Measurements from ENCODE around the gene CAMKV. TPM values are rescaled to one million over a fixed set of nuclear protein-coding genes. Genes with fewer than 3 reads are reported as not detected.
A peak's percentile ranks its signal among the peaks of the same experiment; 100 is the strongest.

The CAMKV gene
- total RNA-seq, 2 experiments from 2014 or later: 0.39 to 0.43 TPM

GRCh38 chr3:49865198-49865784 lies 4.4 kb downstream of the CAMKV start:
- no peak for DNase-seq
- no peak overlapping the region for H3K27ac Mint-ChIP-seq
- no peaks in the 10 kb centered on the region for H3K36me3 Mint-ChIP-seq
- no peak overlapping the region for H3K4me3 Mint-ChIP-seq
- H3K4me1 Mint-ChIP-seq (ENCODE audit: low read depth): peaks cover 3% of the 10 kb centered on the region
- POLR2A ChIA-PET: no interaction called here
- intact Hi-C loops (cut with micrococcal nuclease): no loop called here
- peaks cover 23% of the 10 kb centered on the region for H3K27me3 Mint-ChIP-seq
- CTCF ChIA-PET: interaction anchor here (1.0 kb wide), 1 partner anchor 26 kb away, joined by 3 read pairs; no protein-coding TSS in a partner anchor
- H3K9me3 Mint-ChIP-seq: no peaks in the 10 kb centered on the region

DNA sequence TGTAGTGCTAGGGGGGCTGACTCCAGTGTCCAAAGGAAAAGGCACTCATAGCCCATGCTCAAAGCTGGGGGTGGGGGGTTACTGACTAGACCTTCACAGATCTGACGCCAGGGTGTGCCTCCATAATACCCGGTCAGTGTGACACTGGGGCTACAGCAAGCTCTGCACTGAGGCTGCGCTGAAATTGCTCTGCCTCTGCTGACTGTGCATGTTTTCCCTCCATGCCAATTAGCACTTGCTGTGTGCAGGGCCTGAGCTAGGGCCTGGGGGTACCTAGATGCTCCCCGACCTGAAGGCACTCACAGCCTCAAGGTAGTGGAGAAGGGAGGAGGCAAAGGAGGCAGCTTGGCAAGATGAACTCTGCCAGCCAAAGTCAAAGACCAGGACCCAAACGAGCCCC lies 5.2 kb downstream of the CAMKV start:
- Mint-ChIP-seq H3K27ac (no peak overlapping the region), H3K9me3 (no peaks in the 10 kb centered on the region), H3K36me3 (no peaks in the 10 kb centered on the region), H3K27me3 (peaks cover 22% of the 10 kb centered on the region), H3K4me1 (ENCODE audit: low read depth) (peaks cover 3% of the 10 kb centered on the region), H3K4me3 (no peak overlapping the region)
- POLR2A ChIA-PET: no interaction called here
- intact Hi-C loops (cut with micrococcal nuclease): no loop called here
- DNase-seq: no peak
- CTCF ChIA-PET: interaction anchor here (1.0 kb wide), 1 partner anchor 26 kb away, joined by 3 read pairs; no protein-coding TSS in a partner anchor

DNA sequence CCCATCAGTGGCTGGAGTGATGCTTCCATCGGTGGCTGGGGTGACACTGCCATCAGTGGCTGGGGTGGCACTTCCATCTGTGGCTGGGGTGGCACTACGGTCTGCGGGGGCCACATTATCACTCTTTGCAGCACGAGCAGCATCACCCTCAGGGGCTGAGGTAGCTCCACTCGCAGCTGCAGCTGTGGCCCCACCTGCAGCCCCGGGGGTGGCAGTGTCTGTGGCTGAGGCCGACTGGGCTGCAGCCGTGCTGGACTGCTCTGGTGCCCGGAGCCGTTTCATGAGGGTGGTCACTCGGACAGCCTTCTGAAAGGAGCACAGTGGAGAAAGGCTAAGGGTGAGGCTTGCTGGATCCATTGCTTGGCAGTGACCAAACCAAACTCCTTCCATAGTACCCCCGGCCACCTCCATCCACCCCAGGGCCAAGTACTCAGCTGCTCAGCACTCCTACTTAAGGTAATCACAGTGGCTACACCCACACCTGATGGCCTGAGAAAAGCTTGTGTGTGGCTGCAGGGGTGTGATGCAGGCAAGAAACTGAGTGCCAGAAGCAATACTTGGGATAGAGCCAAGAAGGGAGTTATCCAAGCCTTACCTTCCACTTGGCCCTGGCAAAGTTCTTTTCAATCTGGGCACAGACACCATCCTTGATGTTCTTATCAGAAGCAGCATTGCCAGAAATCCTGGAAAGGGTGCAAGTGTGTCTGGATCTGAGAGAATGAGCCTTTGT lies 10.0 kb downstream of the CAMKV start:
- no peak overlapping the region for H3K27ac Mint-ChIP-seq
- intact Hi-C loops (cut with micrococcal nuclease): loop anchor here (5.0 kb wide), 2 partner anchors 72 to 142 kb away; partner anchors contain the start of genes AMIGO3 and IP6K1
- no peaks in the 10 kb centered on the region for H3K36me3 Mint-ChIP-seq
- ChIA-PET POLR2A (no interaction called here), CTCF (no interaction called here)
- peaks cover 13% of the 10 kb centered on the region for H3K4me1 Mint-ChIP-seq (ENCODE audit: low read depth)
- no peaks in the 10 kb centered on the region for H3K9me3 Mint-ChIP-seq
- DNase-seq: no peak
- H3K27me3 Mint-ChIP-seq: peaks cover 4% of the 10 kb centered on the region
- no peak overlapping the region for H3K4me3 Mint-ChIP-seq

DNA sequence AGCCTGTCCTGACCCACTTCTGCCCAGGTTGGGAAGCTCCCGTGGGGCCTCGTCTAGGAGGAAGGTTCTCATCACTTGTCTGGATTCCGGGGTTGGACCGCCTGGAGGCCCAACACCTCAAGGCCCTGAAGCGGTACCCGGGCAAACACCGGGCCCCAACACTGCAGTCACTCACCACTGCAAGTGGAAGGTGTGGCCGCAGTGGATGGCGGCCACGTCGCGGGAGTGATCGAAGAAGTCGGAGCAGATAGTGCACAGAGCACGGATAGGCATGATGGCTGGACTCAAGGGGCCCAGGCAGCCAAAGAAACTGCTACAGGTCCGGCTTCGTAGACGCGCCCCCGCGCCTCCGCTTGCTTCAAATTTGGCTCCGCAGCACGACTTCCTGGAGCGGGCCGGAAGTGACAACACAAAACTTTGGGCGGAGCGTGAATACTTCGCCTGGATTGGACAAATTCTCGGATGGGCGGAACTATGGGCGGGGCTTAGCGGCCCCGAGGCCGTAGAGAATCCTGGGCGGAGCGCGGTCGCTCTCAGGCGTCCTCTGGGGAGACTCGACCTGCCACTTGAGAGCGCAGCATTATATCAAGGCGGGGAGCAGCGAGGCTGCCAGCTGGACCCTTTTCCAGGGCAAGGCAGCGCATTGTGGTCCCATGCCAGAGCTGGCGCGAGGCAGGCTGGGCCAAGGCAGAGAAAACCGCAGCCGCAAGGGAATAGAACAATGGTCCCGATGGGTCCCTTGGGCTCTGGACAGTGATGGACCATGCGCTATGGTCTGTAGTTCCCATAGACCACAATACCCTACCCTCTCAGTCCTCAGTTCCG lies 13.3 kb downstream of the CAMKV start, which contains the start of gene TRAIP:
TRAIP (minus strand) TSS at position 384 of the 825 bp plus-strand sequence; CDS start at position 273, 111 bp downstream.
- DNase-seq: peak; percentile 96
- no peaks in the 10 kb centered on the region for H3K27me3 Mint-ChIP-seq
- ChIA-PET POLR2A (no interaction called here), CTCF (interaction anchor here (1.0 to 3.1 kb wide), 3 partner anchors 15 to 54 kb away, joined by 5 to 14 read pairs (median 10); partner anchors contain the start of gene INKA1)
- intact Hi-C loops (cut with micrococcal nuclease): loop anchor here (1.0 to 5.0 kb wide), 3 partner anchors 50 to 139 kb away; partner anchors contain the start of genes AMIGO3 and IP6K1
- H3K9me3 Mint-ChIP-seq: no peaks in the 10 kb centered on the region
- H3K27ac Mint-ChIP-seq: peak within 1 kb of the TSS; percentile 72
- peaks cover 13% of the 10 kb centered on the region for H3K4me1 Mint-ChIP-seq (ENCODE audit: low read depth)
- peak within 1 kb of the TSS; percentile 97 for H3K4me3 Mint-ChIP-seq
- no peaks in the 10 kb centered on the region for H3K36me3 Mint-ChIP-seq

DNA sequence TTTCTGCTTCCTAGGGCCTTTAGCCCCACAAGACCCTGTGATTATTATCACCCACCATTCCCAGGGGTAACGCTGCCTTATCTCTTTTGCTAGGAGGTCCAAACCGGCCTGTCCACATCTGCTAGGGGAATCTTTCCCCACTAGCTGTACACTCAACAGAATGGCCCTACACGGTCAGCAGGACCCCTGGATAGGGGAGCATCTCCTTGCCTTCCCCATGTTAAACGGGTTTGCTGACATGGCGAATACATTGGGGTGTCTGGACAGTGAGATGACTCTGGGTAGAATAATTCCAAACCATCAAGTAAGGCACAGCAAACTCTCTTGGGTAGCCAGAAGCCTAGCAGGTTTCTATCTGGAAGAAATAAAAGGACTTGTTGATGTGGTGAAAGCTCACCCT lies 14.0 kb downstream of the CAMKV start:
- peak overlapping the region; percentile 97 for H3K4me3 Mint-ChIP-seq
- POLR2A ChIA-PET: no interaction called here
- DNase-seq: no peak
- no peaks in the 10 kb centered on the region for H3K36me3 Mint-ChIP-seq
- H3K27ac Mint-ChIP-seq: peak overlapping the region; percentile 72
- H3K4me1 Mint-ChIP-seq (ENCODE audit: low read depth): peaks cover 13% of the 10 kb centered on the region
- intact Hi-C loops (cut with micrococcal nuclease): loop anchor here (1.0 to 5.0 kb wide), 3 partner anchors 51 to 138 kb away; partner anchors contain the start of genes AMIGO3 and IP6K1
- CTCF ChIA-PET: interaction anchor here (2.6 to 3.1 kb wide), 2 partner anchors 17 to 53 kb away, joined by 10 to 14 read pairs; partner anchors contain the start of gene INKA1
- no peaks in the 10 kb centered on the region for H3K27me3 Mint-ChIP-seq
- no peaks in the 10 kb centered on the region for H3K9me3 Mint-ChIP-seq

DNA sequence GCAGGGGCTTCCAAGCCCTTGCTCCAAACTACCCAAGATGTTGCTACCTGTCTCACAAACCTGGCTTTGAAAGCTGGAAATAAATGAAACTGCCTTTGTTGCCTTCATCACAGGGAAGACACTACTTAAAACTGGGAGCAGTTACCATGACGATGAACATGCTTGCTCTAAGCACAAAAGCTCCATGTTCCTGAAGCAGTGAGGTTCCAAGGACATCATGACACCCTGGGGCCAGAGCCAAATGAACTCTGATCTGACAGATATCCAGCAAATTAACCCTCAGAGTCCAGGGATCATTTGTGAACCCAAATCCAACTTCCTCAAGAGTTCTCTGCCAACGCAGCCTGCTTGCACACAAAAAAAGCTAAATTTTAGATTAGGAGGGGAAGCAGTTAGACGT lies 24.0 kb downstream of the CAMKV start:
- CTCF ChIA-PET: interaction anchor here (0.8 to 7.0 kb wide), 3 partner anchors 9 to 44 kb away, joined by 3 to 50 read pairs (median 5); partner anchors contain the start of genes CDHR4 and INKA1
- H3K36me3 Mint-ChIP-seq: peaks cover 7% of the 10 kb centered on the region
- H3K4me1 Mint-ChIP-seq (ENCODE audit: low read depth): no peaks in the 10 kb centered on the region
- H3K4me3 Mint-ChIP-seq: no peak overlapping the region
- no peak overlapping the region for H3K27ac Mint-ChIP-seq
- intact Hi-C loops (cut with micrococcal nuclease): no loop called here
- DNase-seq: no peak
- POLR2A ChIA-PET: no interaction called here
- no peaks in the 10 kb centered on the region for H3K27me3 Mint-ChIP-seq
- no peaks in the 10 kb centered on the region for H3K9me3 Mint-ChIP-seq

GRCh38 chr3:49844464-49845183 lies 25.1 kb downstream of the CAMKV start:
- POLR2A ChIA-PET: no interaction called here
- H3K27me3 Mint-ChIP-seq: no peaks in the 10 kb centered on the region
- H3K36me3 Mint-ChIP-seq: peaks cover 7% of the 10 kb centered on the region
- CTCF ChIA-PET: interaction anchor here (2.0 to 7.0 kb wide), 2 partner anchors 9 to 43 kb away, joined by 5 to 50 read pairs; partner anchors contain the start of genes CDHR4 and INKA1
- DNase-seq: no peak
- H3K4me3 Mint-ChIP-seq: no peak overlapping the region
- H3K27ac Mint-ChIP-seq: no peak overlapping the region
- intact Hi-C loops (cut with micrococcal nuclease): no loop called here
- no peaks in the 10 kb centered on the region for H3K9me3 Mint-ChIP-seq
- no peaks in the 10 kb centered on the region for H3K4me1 Mint-ChIP-seq (ENCODE audit: low read depth)

DNA sequence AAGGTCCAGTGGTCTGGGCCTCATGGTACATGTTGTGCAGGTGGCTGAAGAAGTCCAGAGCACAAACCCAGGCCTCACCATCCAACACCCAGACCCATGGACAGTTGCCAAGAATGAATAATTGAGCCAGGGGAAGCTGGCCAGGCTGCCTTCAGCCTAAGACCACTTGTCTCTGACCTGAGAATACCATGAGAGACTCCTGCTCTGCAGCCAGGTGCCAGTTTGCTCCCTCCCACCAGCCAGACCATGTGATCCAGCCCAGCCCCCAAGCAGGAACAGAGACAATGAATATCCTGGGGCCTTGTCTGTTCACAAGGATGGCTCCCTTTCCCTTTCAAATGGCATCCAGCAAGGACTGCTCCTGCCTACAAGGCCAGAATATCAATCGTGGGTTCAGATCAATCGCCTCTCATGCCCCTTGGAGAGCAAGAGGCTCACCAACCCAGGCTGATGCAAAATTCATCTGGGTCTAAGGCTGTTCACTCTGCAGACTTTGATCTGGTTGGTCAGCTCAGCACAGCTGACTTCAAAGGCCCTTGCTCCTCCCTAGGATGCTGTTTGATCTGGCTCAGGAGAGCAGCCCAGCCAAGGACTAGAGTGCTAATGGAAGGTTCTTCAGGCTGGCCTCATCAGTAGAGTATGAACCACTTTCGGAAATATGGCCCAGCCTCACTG lies 26.7 kb downstream of the CAMKV start:
- intact Hi-C loops (cut with micrococcal nuclease): no loop called here
- H3K4me3 Mint-ChIP-seq: no peak overlapping the region
- H3K36me3 Mint-ChIP-seq: peaks cover 9% of the 10 kb centered on the region
- H3K4me1 Mint-ChIP-seq (ENCODE audit: low read depth): peaks cover 1% of the 10 kb centered on the region
- ChIA-PET CTCF (interaction anchor here (7.0 kb wide), 1 partner anchor 42 kb away, joined by 50 read pairs; the partner anchor contains the start of genes CDHR4 and INKA1), POLR2A (no interaction called here)
- no peaks in the 10 kb centered on the region for H3K9me3 Mint-ChIP-seq
- no peaks in the 10 kb centered on the region for H3K27me3 Mint-ChIP-seq
- no peak overlapping the region for H3K27ac Mint-ChIP-seq
- DNase-seq: no peak

- Mint-ChIP-seq H3K9me3 (no peaks in the 10 kb centered on the region), H3K4me3 (no peak overlapping the region), H3K36me3 (peaks cover 9% of the 10 kb centered on the region), H3K4me1 (ENCODE audit: low read depth) (peaks cover 1% of the 10 kb centered on the region), H3K27me3 (no peaks in the 10 kb centered on the region), H3K27ac (no peak overlapping the region)
- intact Hi-C loops (cut with micrococcal nuclease): no loop called here
- no peak for DNase-seq
- ChIA-PET POLR2A (interaction anchor here (0.6 kb wide), 1 partner anchor 24 kb away, joined by 10 read pairs; no protein-coding TSS in a partner anchor), CTCF (interaction anchor here (0.9 to 7.0 kb wide), 4 partner anchors 15 to 141 kb away, joined by 3 to 50 read pairs (median 4); partner anchors contain the start of genes CDHR4 and INKA1)
Observed at GRCh38 chr3:49841806-49842205, 27.9 kb downstream of the CAMKV start.

GRCh38 chr3:49841126-49841696 lies 28.5 kb downstream of the CAMKV start:
- H3K27me3 Mint-ChIP-seq: no peaks in the 10 kb centered on the region
- POLR2A ChIA-PET: interaction anchor here (0.6 kb wide), 1 partner anchor 23 kb away, joined by 10 read pairs; no protein-coding TSS in a partner anchor
- peak; percentile 22 for DNase-seq
- no peak overlapping the region for H3K27ac Mint-ChIP-seq
- peaks cover 8% of the 10 kb centered on the region for H3K36me3 Mint-ChIP-seq
- peaks cover 1% of the 10 kb centered on the region for H3K4me1 Mint-ChIP-seq (ENCODE audit: low read depth)
- no peaks in the 10 kb centered on the region for H3K9me3 Mint-ChIP-seq
- H3K4me3 Mint-ChIP-seq: no peak overlapping the region
- intact Hi-C loops (cut with micrococcal nuclease): no loop called here
- CTCF ChIA-PET: interaction anchor here (0.9 to 7.0 kb wide), 8 partner anchors 8 to 301 kb away, joined by 3 to 50 read pairs (median 4); partner anchors contain the start of genes CDHR4 and INKA1
